SH-SY5Y (cell line): ENCODE results near the gene CHRNA3.

Source experiments
- GATA2 ChIP-seq: IDR thresholded peaks from 2 replicates; pipeline ENCODE4 v1.6.1; 2011; ENCODE audit warnings: mild to moderate bottlenecking, low read depth, low read length
- GATA3 ChIP-seq: IDR thresholded peaks from 2 replicates; pipeline ENCODE4 v1.6.1; 2011; ENCODE audit warnings: low read depth, mild to moderate bottlenecking, low read length, moderate library complexity

DNA sequence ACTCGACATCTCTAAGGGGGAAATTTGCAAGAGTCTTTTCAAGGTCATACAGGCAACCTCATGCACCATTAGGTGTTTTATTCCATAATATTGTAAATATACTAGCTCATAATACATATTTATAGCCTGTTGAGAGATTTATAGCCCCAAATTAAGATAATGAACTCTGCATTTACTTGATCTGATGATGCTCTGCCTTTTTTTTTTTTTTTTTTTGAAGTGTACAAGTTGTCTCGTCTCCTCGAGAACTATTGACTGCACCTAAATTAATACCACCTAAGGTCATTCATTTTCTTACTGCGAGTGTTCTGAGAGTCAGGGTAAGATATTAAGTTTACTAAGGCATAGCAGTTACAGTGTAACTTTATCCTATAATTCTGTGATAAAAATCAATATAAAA lies 49.4 kb downstream of the CHRNA3 start:
- TF ChIP-seq GATA3 (no peak), GATA2 (no peak)
